Body of pancreas (tissue), 4 donors: ENCODE measurements around the gene CYB5A.

ENCODE experiments used
- CTCF ChIP-seq, 7 experiments: fragments of 450-650 bp in 4 of 7; fragments of 200-600 bp in 3 of 7; sonication (generic) in 3 of 7; IDR thresholded peaks; one replicate each; pipeline ENCODE4 v1.5.1; 2016 to 2019; ENCODE audit warnings: antibody characterized with exemption in 7 of 7
- POLR2A ChIP-seq, 3 donors: fragments of 450-650 bp; IDR thresholded peaks; one replicate each; pipeline ENCODE4 v1.6.1; 2016; ENCODE audit warnings: antibody characterized with exemption in 3 of 3, mild to moderate bottlenecking in 2 of 3

GRCh38 chr18:74281980-74282754 is 9.6 kb downstream of the CYB5A start:
- TF ChIP-seq POLR2A (IDR thresholded peaks at IDR 0.05) (peak in 1 of 3 donors; percentile 3), CTCF (IDR thresholded peaks at IDR 0.05) (no peak)
